Left lobe of liver (tissue), 2 donors: ENCODE results near the gene BSN. TPM values are rescaled to one million over a fixed set of nuclear protein-coding genes. Genes with fewer than 3 reads are reported as not detected.
A peak's percentile ranks its signal among the peaks of the same experiment; 100 is the strongest.
"Not testable (repeated sequence)": the region's sequence is repeated elsewhere in the genome, so short reads cannot be mapped to it uniquely, and the experiment has no call there.

Experiments used
- ATAC-seq: fragments of 200-7000 bp; cut with Tn5 transposase; one replicate; pipeline ENCODE4 v1.9.1; 2020; ENCODE audit warnings: mild to moderate bottlenecking, moderate library complexity
- DNase-seq: peaks from one replicate; pipeline ENCODE4 v3.0.0-alpha.2; 2020; ENCODE audit warnings: low spot score
- total RNA-seq: library from RNA; stranded (reverse); gene quantifications from one replicate; pipeline ENCODE4 v1.2.1, GENCODE V29; 2021
- donor health status: DM: no; HTN: no; CAD: no; lungs with moderate emphysema.
- donor health status: DM: no; HTN: yes; CAD: no.

The BSN gene
- total RNA-seq, 1 donor from 2014 or later: 0.73 TPM

- peak; percentile 89 for DNase-seq
- ATAC-seq: peak; percentile 50
These were observed 18.1 kb upstream of the BSN start for GRCh38 chr3:49535971-49536874.

GRCh38 chr3:49536875-49537533 is 17.3 kb upstream of the BSN start:
- ATAC-seq (no peak), DNase-seq (no peak)

GRCh38 chr3:49539659-49540560 is 14.4 kb upstream of the BSN start:
- peak; percentile 97 for DNase-seq

GRCh38 chr3:49552087-49552486 is 2.2 kb upstream of the BSN start:
- DNase-seq: no peak

More at GRCh38 chr3:49539659-49540560, 14.4 kb upstream of the BSN start:
- ATAC-seq: peak; percentile 81

GRCh38 chr3:49553324-49553691 is 969 bp upstream of the BSN start:
- DNase-seq (no peak), ATAC-seq (no peak)

More at GRCh38 chr3:49552087-49552486, 2.2 kb upstream of the BSN start:
- no peak for ATAC-seq

- DNase-seq: peak; percentile 70
- peak; percentile 85 for ATAC-seq
These were observed 472 bp downstream of the BSN start for GRCh38 chr3:49554633-49555265.

GRCh38 chr3:49556500-49557275 is 2.4 kb downstream of the BSN start:
- ATAC-seq (no peak), DNase-seq (no peak)

- no peak for ATAC-seq
- no peak for DNase-seq
These were observed 8.8 kb downstream of the BSN start for GRCh38 chr3:49563040-49563578.

GRCh38 chr3:49563766-49564165 is 9.5 kb downstream of the BSN start:
- ATAC-seq: no peak

GRCh38 chr3:49566312-49566711 is 12.0 kb downstream of the BSN start:
- ATAC-seq (peak; percentile 21), DNase-seq (no peak)

More at GRCh38 chr3:49563766-49564165, 9.5 kb downstream of the BSN start:
- DNase-seq: no peak

- DNase-seq (no peak), ATAC-seq (no peak)
These were observed 13.1 kb downstream of the BSN start for GRCh38 chr3:49567406-49567805.

- no peak for ATAC-seq
- peak; percentile 1 for DNase-seq
These were observed 14.7 kb downstream of the BSN start for GRCh38 chr3:49568965-49569364.

- ATAC-seq: peak; percentile 73
- peak; percentile 40 for DNase-seq
These were observed 15.9 kb downstream of the BSN start for GRCh38 chr3:49570028-49570654.

GRCh38 chr3:49582177-49582576 is 27.9 kb downstream of the BSN start:
- DNase-seq (no peak), ATAC-seq (no peak)

GRCh38 chr3:49585261-49585755 is 31.0 kb downstream of the BSN start:
- ATAC-seq, DNase-seq: not testable (repeated sequence)

GRCh38 chr3:49591615-49592014 is 37.3 kb downstream of the BSN start:
- DNase-seq: no peak
- ATAC-seq: no peak

GRCh38 chr3:49593041-49593440 is 38.8 kb downstream of the BSN start:
- ATAC-seq: no peak
- DNase-seq: no peak

GRCh38 chr3:49600781-49601180 is 46.5 kb downstream of the BSN start:
- ATAC-seq (no peak), DNase-seq (no peak)
